Retina (tissue), 1 donor: Measurements from ENCODE around the gene KIF25.

ENCODE experiments used
- DNase-seq: peaks from one replicate; pipeline ENCODE4 v3.0.0-alpha.2; 2016

KIF25 gene

GRCh38 chr6:168039301-168039700, 41.8 kb downstream of the KIF25 start:
- DNase-seq = no peak

GRCh38 chr6:168039849-168040248, 42.4 kb downstream of the KIF25 start:
- DNase-seq = no peak

GRCh38 chr6:168040856-168041496, 43.5 kb downstream of the KIF25 start:
- DNase-seq = no peak

- no peak for DNase-seq
These were observed 44.5 kb downstream of the KIF25 start for GRCh38 chr6:168041928-168042327.

- DNase-seq = no peak
These were observed 45.1 kb downstream of the KIF25 start for GRCh38 chr6:168042426-168043192.

- DNase-seq = no peak
These were observed 45.8 kb downstream of the KIF25 start for GRCh38 chr6:168043193-168043847.

GRCh38 chr6:168043848-168044415, 46.5 kb downstream of the KIF25 start:
- no peak for DNase-seq

GRCh38 chr6:168044521-168045130, 47.2 kb downstream of the KIF25 start:
- no peak for DNase-seq

GRCh38 chr6:168045141-168045691, 47.7 kb downstream of the KIF25 start:
- DNase-seq = no peak

- DNase-seq = no peak
These were observed 48.5 kb downstream of the KIF25 start for GRCh38 chr6:168045706-168046620.

GRCh38 chr6:168046696-168047095, 49.2 kb downstream of the KIF25 start:
- DNase-seq = no peak

GRCh38 chr6:168047841-168048723, 50.6 kb downstream of the KIF25 start:
- no peak for DNase-seq

GRCh38 chr6:168048724-168049025, 51.2 kb downstream of the KIF25 start:
- no peak for DNase-seq

GRCh38 chr6:168049277-168049676, 51.8 kb downstream of the KIF25 start:
- DNase-seq = no peak

- no peak for DNase-seq
These were observed 52.3 kb downstream of the KIF25 start for GRCh38 chr6:168049706-168050224.

GRCh38 chr6:168050225-168050880, 52.9 kb downstream of the KIF25 start:
- no peak for DNase-seq

GRCh38 chr6:168050881-168051586, 53.6 kb downstream of the KIF25 start:
- no peak for DNase-seq

- no peak for DNase-seq
These were observed 54.2 kb downstream of the KIF25 start for GRCh38 chr6:168051648-168052047.

GRCh38 chr6:168052291-168052891, 54.9 kb downstream of the KIF25 start:
- DNase-seq = no peak
